C1 segment of cervical spinal cord (tissue), 14 donors: ENCODE results near the gene AP1B1.
A peak's percentile ranks its signal among the peaks of the same experiment; 100 is the strongest.
"Not testable (repeated sequence)": the region's sequence is repeated elsewhere in the genome, so short reads cannot be mapped to it uniquely, and the experiment has no call there.

Experiments used
- DNase-seq, 14 donors: peaks; one replicate each; lab custom pipeline; 2025; lab: John Stamatoyannopoulos, UW

The AP1B1 gene

GRCh38 chr22:29351042-29351441 lies 37.3 kb downstream of the AP1B1 start:
- DNase-seq: no peak

GRCh38 chr22:29348956-29349355 lies 39.4 kb downstream of the AP1B1 start:
- DNase-seq: no peak

- no peak for DNase-seq
These were observed 40.3 kb downstream of the AP1B1 start for GRCh38 chr22:29348041-29348440.

- DNase-seq: peak in 12 of 14 donors; percentile 21 to 95 (median 60)
These were observed 41.7 kb downstream of the AP1B1 start for GRCh38 chr22:29346659-29347058.

- peak in 2 of 14 donors; percentile 48 to 56 for DNase-seq
These were observed 42.4 kb downstream of the AP1B1 start for GRCh38 chr22:29345932-29346331.

- DNase-seq: not testable (repeated sequence)
These were observed 43.5 kb downstream of the AP1B1 start for GRCh38 chr22:29344889-29345288.

- peak in 9 of 14 donors; percentile 22 to 98 (median 56) for DNase-seq
These were observed 44.2 kb downstream of the AP1B1 start for GRCh38 chr22:29344137-29344536.

GRCh38 chr22:29343313-29343805 lies 45.0 kb downstream of the AP1B1 start:
- DNase-seq: peak in 5 of 14 donors; percentile 12 to 41 (median 22)

GRCh38 chr22:29342577-29343312 lies 45.6 kb downstream of the AP1B1 start:
- no peak for DNase-seq

- no peak for DNase-seq
These were observed 46.2 kb downstream of the AP1B1 start for GRCh38 chr22:29342177-29342576.

- no peak for DNase-seq
These were observed 46.6 kb downstream of the AP1B1 start for GRCh38 chr22:29341849-29342127.

GRCh38 chr22:29341056-29341848 lies 47.1 kb downstream of the AP1B1 start:
- no peak for DNase-seq

GRCh38 chr22:29340566-29340965 lies 47.8 kb downstream of the AP1B1 start:
- no peak for DNase-seq

GRCh38 chr22:29339381-29340235 lies 48.8 kb downstream of the AP1B1 start:
- DNase-seq: peak in 1 of 14 donors; percentile 51

- DNase-seq: no peak
These were observed 50.0 kb downstream of the AP1B1 start for GRCh38 chr22:29338398-29338797.

GRCh38 chr22:29337631-29338284 lies 50.6 kb downstream of the AP1B1 start:
- no peak for DNase-seq

GRCh38 chr22:29336751-29337490 lies 51.4 kb downstream of the AP1B1 start:
- DNase-seq: peak in 2 of 14 donors; percentile 25 to 79

GRCh38 chr22:29335656-29336055 lies 52.7 kb downstream of the AP1B1 start:
- no peak for DNase-seq

GRCh38 chr22:29334696-29335344 lies 53.5 kb downstream of the AP1B1 start:
- peak in 1 of 14 donors; percentile 75 for DNase-seq

- DNase-seq: no peak
These were observed 54.2 kb downstream of the AP1B1 start for GRCh38 chr22:29334148-29334547.
